GM19238 (cell line): ENCODE results near the gene GNAI3.
"Not testable (repeated sequence)": the region's sequence is repeated elsewhere in the genome, so short reads cannot be mapped to it uniquely, and the experiment has no call there.

Experiments
- DNase-seq: peaks from one replicate; pipeline ENCODE4 v3.0.0; 2011; ENCODE audit warnings: low spot score; ENCODE audit not compliant: insufficient read length

GNAI3 gene

GRCh38 chr1:109659997-109660690 is 111.7 kb downstream of the GNAI3 start:
- no peak for DNase-seq

DNA sequence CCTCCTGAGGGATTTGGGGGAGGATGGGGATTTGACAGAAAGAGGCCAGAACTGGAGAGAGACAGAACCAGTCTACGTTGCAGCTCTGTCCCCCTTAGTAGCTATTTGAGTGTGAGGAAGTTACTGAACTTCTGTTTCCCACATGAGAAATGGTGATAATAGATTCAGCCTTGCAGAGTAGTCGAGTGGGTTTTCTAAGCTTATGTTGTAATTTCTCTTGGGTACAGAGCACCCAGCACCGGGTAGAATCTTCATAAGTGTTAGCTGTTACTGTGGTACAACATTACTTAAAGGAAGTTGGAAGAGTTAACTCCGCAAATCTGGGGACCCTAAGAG is 112.2 kb downstream of the GNAI3 start:
- DNase-seq = not testable (repeated sequence)

- DNase-seq = no peak
Measured at GRCh38 chr1:109661391-109661790, 113.0 kb downstream of the GNAI3 start.

GRCh38 chr1:109664671-109665070 is 116.3 kb downstream of the GNAI3 start:
- no peak for DNase-seq

- DNase-seq = peak; percentile 60
Measured at GRCh38 chr1:109667452-109668122, 119.2 kb downstream of the GNAI3 start, which contains the start of gene GSTM2. TSS of gene GSTM2 (plus strand) at chr1:109668057. CDS start at chr1:109668116, 59 bp downstream.
